B cell (primary cell): ENCODE data around the gene PSMD2.

ENCODE experiments used
- CTCF ChIP-seq: fragments of 200-600 bp; IDR thresholded peaks from one replicate; pipeline ENCODE4 v1.8.0; 2022; ENCODE audit warnings: antibody characterized with exemption, mild to moderate bottlenecking
- EZH2 ChIP-seq: IDR thresholded peaks from 2 replicates; pipeline ENCODE4 v1.6.1; 2012; ENCODE audit warnings: borderline replicate concordance, low read depth, mild to moderate bottlenecking, moderate library complexity, low read length; ENCODE audit not compliant: insufficient read depth, poor library complexity, severe bottlenecking

GRCh38 chr3:184349563-184350470 is 50.8 kb downstream of the PSMD2 start:
- TF ChIP-seq CTCF (no peak), EZH2 (no peak)
